Measurements from ENCODE around the gene FAM13B.
"Not testable (repeated sequence)": the region's sequence is repeated elsewhere in the genome, so short reads cannot be mapped to it uniquely, and the experiment has no call there.

The FAM13B gene

GRCh38 chr5:138054206-138054605 is 21.3 kb upstream of the FAM13B start:
- H3K4me3 Mint-ChIP-seq, result no peak overlapping the region
- no peaks in the 10 kb centered on the region for H3K9me3 Mint-ChIP-seq
- no peak for TF ChIP-seq CTCF (IDR thresholded peaks at IDR 0.05)
- no peaks in the 10 kb centered on the region for H3K36me3 Mint-ChIP-seq (ENCODE audit: low read depth)
- peaks cover 24% of the 10 kb centered on the region for H3K27me3 Mint-ChIP-seq (ENCODE audit: low read depth, poor library complexity)
- H3K4me1 Mint-ChIP-seq, result peaks cover 18% of the 10 kb centered on the region
- no peak overlapping the region for H3K27ac Mint-ChIP-seq
- DNase-seq, result no peak

GRCh38 chr5:138053554-138053953 is 20.7 kb upstream of the FAM13B start:
- Mint-ChIP-seq H3K4me1 (peaks cover 18% of the 10 kb centered on the region), H3K27me3 (ENCODE audit: low read depth, poor library complexity) (peaks cover 24% of the 10 kb centered on the region), H3K4me3 (no peak overlapping the region), H3K36me3 (ENCODE audit: low read depth) (no peaks in the 10 kb centered on the region), H3K27ac (peak overlapping the region; percentile 8), H3K9me3 (no peaks in the 10 kb centered on the region)
- DNase-seq, result no peak
- TF ChIP-seq CTCF (IDR thresholded peaks at IDR 0.05), result no peak

GRCh38 chr5:138052718-138053117 is 19.8 kb upstream of the FAM13B start:
- H3K9me3 Mint-ChIP-seq; DNase-seq; H3K4me3 Mint-ChIP-seq; H3K36me3 Mint-ChIP-seq (ENCODE audit: low read depth); H3K27ac Mint-ChIP-seq: not testable (repeated sequence)
- peaks cover 18% of the 10 kb centered on the region for H3K4me1 Mint-ChIP-seq
- peaks cover 20% of the 10 kb centered on the region for H3K27me3 Mint-ChIP-seq (ENCODE audit: low read depth, poor library complexity)

- no peaks in the 10 kb centered on the region for H3K36me3 Mint-ChIP-seq (ENCODE audit: low read depth)
- peaks cover 18% of the 10 kb centered on the region for H3K4me1 Mint-ChIP-seq
- no peak overlapping the region for H3K4me3 Mint-ChIP-seq
- H3K27ac Mint-ChIP-seq, result no peak overlapping the region
- H3K9me3 Mint-ChIP-seq, result no peaks in the 10 kb centered on the region
- no peak for TF ChIP-seq CTCF (IDR thresholded peaks at IDR 0.05)
- H3K27me3 Mint-ChIP-seq (ENCODE audit: low read depth, poor library complexity), result peaks cover 15% of the 10 kb centered on the region
- no peak for DNase-seq
Observed at GRCh38 chr5:138051441-138052296, 18.8 kb upstream of the FAM13B start.

- H3K4me1 Mint-ChIP-seq; H3K9me3 Mint-ChIP-seq; DNase-seq; H3K4me3 Mint-ChIP-seq; H3K27ac Mint-ChIP-seq; H3K36me3 Mint-ChIP-seq (ENCODE audit: low read depth); H3K27me3 Mint-ChIP-seq (ENCODE audit: low read depth, poor library complexity): not testable (repeated sequence)
Observed at GRCh38 chr5:138045283-138045682, 12.4 kb upstream of the FAM13B start.

GRCh38 chr5:138038826-138039225 is 5.9 kb upstream of the FAM13B start:
- no peak for TF ChIP-seq CTCF (IDR thresholded peaks at IDR 0.05)
- no peak for DNase-seq
- no peaks in the 10 kb centered on the region for H3K27me3 Mint-ChIP-seq (ENCODE audit: low read depth, poor library complexity)
- H3K36me3 Mint-ChIP-seq (ENCODE audit: low read depth), result no peaks in the 10 kb centered on the region
- H3K27ac Mint-ChIP-seq, result no peak overlapping the region
- no peak overlapping the region for H3K4me3 Mint-ChIP-seq
- H3K4me1 Mint-ChIP-seq, result peaks cover 14% of the 10 kb centered on the region
- H3K9me3 Mint-ChIP-seq, result no peaks in the 10 kb centered on the region

Data from nephron progenitor cell (in vitro differentiated cells).